ENCODE measurements around the gene NIN.

GRCh38 chr14:50705026-50705593, 125.9 kb downstream of the NIN start:
- TF ChIP-seq CTCF (IDR thresholded peaks at IDR 0.05): no peak
- no peak for TF ChIP-seq POLR2AphosphoS5 (IDR thresholded peaks at IDR 0.05)
- no peak for TF ChIP-seq POLR2A (IDR thresholded peaks at IDR 0.05)
